Adrenal gland (tissue), 12 donors: ENCODE data around the gene MED12. TPM values are rescaled to one million over a fixed set of nuclear protein-coding genes. Genes with fewer than 3 reads are reported as not detected.

Experiments
- DNase-seq, 7 donors: peaks; one replicate each; pipeline ENCODE4 v3.0.0-alpha.2; 2019 to 2020
- H3K27ac ChIP-seq, 5 donors: fragments of 200-600 bp; sonication (generic) in 4 of 5; 1 replicate in 3 of 5; 2 replicates in 2 of 5; pipeline versions ENCODE4 v1.5.1 to v1.8.0; 2016 to 2020; ENCODE audit warnings: mild to moderate bottlenecking in 1 of 5
- H3K27me3 ChIP-seq: fragments of 200-600 bp; 2 replicates; pipeline ENCODE4 v1.8.0; 2021
- H3K36me3 ChIP-seq, 2 donors: fragments of 200-600 bp; replicated peaks in 1 of 2; 1 replicate in 1 of 2; 2 replicates in 1 of 2; pipeline versions ENCODE4 v1.5.1 to v1.8.0; 2018 to 2022
- H3K4me1 ChIP-seq, 2 donors: fragments of 200-600 bp; replicated peaks in 1 of 2; 1 replicate in 1 of 2; 2 replicates in 1 of 2; pipeline versions ENCODE4 v1.5.1 to v1.8.0; 2018 to 2021
- H3K4me3 ChIP-seq, 4 donors: fragments of 200-600 bp; sonication (generic) in 3 of 4; one replicate each; pipeline ENCODE4 v1.5.1; 2016 to 2018
- H3K9me3 ChIP-seq, 3 donors: fragments of 200-600 bp; sonication (generic) in 1 of 3; replicated peaks in 1 of 3; 1 replicate in 2 of 3; 2 replicates in 1 of 3; pipeline versions ENCODE4 v1.5.1 to v1.8.0; 2016 to 2021
- POLR2A ChIP-seq, 2 donors: fragments of 450-650 bp; IDR thresholded peaks; one replicate each; pipeline ENCODE4 v1.6.1; 2017; ENCODE audit warnings: antibody characterized with exemption in 2 of 2, mild to moderate bottlenecking in 2 of 2, moderate library complexity in 1 of 2
- WGBS, 4 donors: extraction: QIAGEN DNeasy Blood & Tissue Kit in 2 of 4; methylation state at CpG; one replicate each; pipeline versions ENCODE4 v1.1.5 to v1.1.7; 2013 to 2017; 5-methylcytosine and 5-hydroxymethylcytosine counted together
- intact Hi-C, 2 donors: fragments of 100-400 bp; cut with DNase I; formaldehyde crosslinking; loops; one replicate each; pipeline versions ENCODE4 v1.14.1 to v1.15.0; 2022 to 2023
- polyA plus RNA-seq, 3 donors: library from polyadenylated mRNA; stranded (reverse); fragments of 200-250 nt in 2 of 3; fragments of 350-450 nt in 1 of 3; fragmentation: Illumina TruSeq in 1 of 3; extraction: RNeasy Lipid Tissue Mini Kit (QIAGEN cat#74804) in 1 of 3; gene quantifications; one replicate each; pipeline ENCODE4 v1.2.3, GENCODE V29; 2013 to 2014
- total RNA-seq, 9 donors: library from RNA; depleted of rRNA in 4 of 9; stranded (reverse); fragments of >200 nt in 4 of 9; fragments of 120-200 nt in 1 of 9; fragmentation: NEBNext Ultra II Directional in 1 of 9; extraction: Animal tissue kit (Norgen Biotek cat#: 25700) in 1 of 9; gene quantifications; one replicate each; pipeline versions ENCODE4 v1.1.0 to v1.2.4, GENCODE V29; 2013 to 2023
- TF ChIP-seq, protein P1 (sequence below), 6 experiments: fragments of 450-650 bp in 4 of 6; fragments of 200-600 bp in 2 of 6; sonication (generic) in 1 of 6; IDR thresholded peaks; 1 replicate in 5 of 6; 2 replicates in 1 of 6; pipeline versions ENCODE4 v1.5.1 to v1.8.0; 2016 to 2021; ENCODE audit warnings: antibody characterized with exemption in 6 of 6, mild to moderate bottlenecking in 2 of 6, moderate library complexity in 1 of 6
- donor health status: healthy with polysubstance abuse.
- donor health status: Bipolar disorder and iron deficiency.
- donor health status: DM: yes; HTN: yes; CAD: no.
- donor health status: DM: no; HTN: no; CAD: no.
- donor health status: DM: no; HTN: no; CAD: no.
- donor health status: DM: yes; HTN: yes; CAD: no.

MED12 gene
- total and polyA plus RNA-seq, 12 donors, result 34.0 to 107 (median 78.4) TPM

- Histone ChIP-seq H3K36me3 (no peaks in the 10 kb centered on the region), H3K27me3 (no peaks in the 10 kb centered on the region), H3K9me3 (no peaks in the 10 kb centered on the region), H3K4me3 (no peak overlapping the region), H3K27ac (no peak overlapping the region), H3K4me1 (no peaks in the 10 kb centered on the region)
- intact Hi-C loops, result no loop called here
- no peak for DNase-seq
- TF ChIP-seq, protein P1, sequence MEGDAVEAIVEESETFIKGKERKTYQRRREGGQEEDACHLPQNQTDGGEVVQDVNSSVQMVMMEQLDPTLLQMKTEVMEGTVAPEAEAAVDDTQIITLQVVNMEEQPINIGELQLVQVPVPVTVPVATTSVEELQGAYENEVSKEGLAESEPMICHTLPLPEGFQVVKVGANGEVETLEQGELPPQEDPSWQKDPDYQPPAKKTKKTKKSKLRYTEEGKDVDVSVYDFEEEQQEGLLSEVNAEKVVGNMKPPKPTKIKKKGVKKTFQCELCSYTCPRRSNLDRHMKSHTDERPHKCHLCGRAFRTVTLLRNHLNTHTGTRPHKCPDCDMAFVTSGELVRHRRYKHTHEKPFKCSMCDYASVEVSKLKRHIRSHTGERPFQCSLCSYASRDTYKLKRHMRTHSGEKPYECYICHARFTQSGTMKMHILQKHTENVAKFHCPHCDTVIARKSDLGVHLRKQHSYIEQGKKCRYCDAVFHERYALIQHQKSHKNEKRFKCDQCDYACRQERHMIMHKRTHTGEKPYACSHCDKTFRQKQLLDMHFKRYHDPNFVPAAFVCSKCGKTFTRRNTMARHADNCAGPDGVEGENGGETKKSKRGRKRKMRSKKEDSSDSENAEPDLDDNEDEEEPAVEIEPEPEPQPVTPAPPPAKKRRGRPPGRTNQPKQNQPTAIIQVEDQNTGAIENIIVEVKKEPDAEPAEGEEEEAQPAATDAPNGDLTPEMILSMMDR (IDR thresholded peaks at IDR 0.05), result no peak
- no peak for TF ChIP-seq POLR2A (IDR thresholded peaks at IDR 0.05)
- WGBS, 4 donors, result 56 to 74% (median 58%) methylated on average over 5 of the region's 5 CpGs
These were observed 6.4 kb upstream of the MED12 start for GRCh38 chrX:71111921-71112431.

DNA sequence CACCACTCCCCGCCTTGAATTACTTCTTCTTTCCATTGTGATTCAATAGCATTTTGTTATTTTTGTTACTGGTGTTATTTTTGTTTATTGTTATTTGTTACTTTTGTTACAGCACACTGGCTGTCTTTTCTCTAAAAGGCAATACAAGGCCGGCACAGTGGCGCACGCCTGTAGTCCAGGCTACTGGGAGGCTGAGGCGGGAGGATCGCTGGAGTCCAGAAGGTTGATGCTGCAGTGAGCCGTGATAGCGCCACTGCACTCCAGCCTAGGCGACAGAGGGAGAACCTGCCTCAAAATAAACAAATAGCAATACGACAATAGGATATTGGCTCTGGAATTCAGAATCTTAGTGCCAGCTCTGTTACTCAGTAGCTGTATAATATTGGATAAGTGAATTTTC, 1.0 kb upstream of the MED12 start:
- Histone ChIP-seq H3K4me3 (peak overlapping the region in 1 of 4 donors; percentile 55), H3K36me3 (peaks cover 0 to 16% of the 10 kb centered on the region in 2 donors), H3K27ac (no peak overlapping the region), H3K9me3 (no peaks in the 10 kb centered on the region), H3K27me3 (no peaks in the 10 kb centered on the region), H3K4me1 (peaks cover 6 to 9% of the 10 kb centered on the region in 2 donors)
- intact Hi-C loops, result no loop called here
- no peak for DNase-seq
- no peak for TF ChIP-seq POLR2A (IDR thresholded peaks at IDR 0.05)
- TF ChIP-seq, protein P1 (IDR thresholded peaks at IDR 0.05), result no peak
- WGBS, 4 donors, result 77 to 100% (median 85%) methylated on average over 7 to 10 of the region's 10 CpGs

- 1 to 28% (median 12%) methylated on average over 9 to 17 of the region's 17 CpGs for WGBS, 4 donors
- Histone ChIP-seq H3K4me3 (peak overlapping the region in 2 of 4 donors; percentile 34 to 55), H3K4me1 (peaks cover 6 to 9% of the 10 kb centered on the region in 2 donors), H3K27ac (peak overlapping the region; percentile 43 to 84 (median 69)), H3K36me3 (peaks cover 0 to 33% of the 10 kb centered on the region in 2 donors), H3K9me3 (no peaks in the 10 kb centered on the region), H3K27me3 (no peaks in the 10 kb centered on the region)
- intact Hi-C loops, result no loop called here
- DNase-seq, result peak in 3 of 7 donors; percentile 29 to 52 (median 34)
- TF ChIP-seq POLR2A (IDR thresholded peaks at IDR 0.05), result peak in 1 of 2 donors; percentile 31
- TF ChIP-seq, protein P1 (IDR thresholded peaks at IDR 0.05), result no peak
These were observed 664 bp downstream of the MED12 start for GRCh38 chrX:71118985-71119535.

- WGBS, 4 donors, result 48 to 68% (median 62%) methylated on average over 11 to 12 of the region's 12 CpGs
- Histone ChIP-seq H3K27me3 (no peaks in the 10 kb centered on the region), H3K27ac (peak overlapping the region in 3 of 5 donors; percentile 48 to 85 (median 53)), H3K4me3 (no peak overlapping the region), H3K9me3 (no peaks in the 10 kb centered on the region), H3K4me1 (peaks cover 0 to 2% of the 10 kb centered on the region in 2 donors), H3K36me3 (peaks cover 0 to 79% of the 10 kb centered on the region in 2 donors)
- TF ChIP-seq POLR2A (IDR thresholded peaks at IDR 0.05), result peak in 1 of 2 donors; percentile 17
- TF ChIP-seq, protein P1 (IDR thresholded peaks at IDR 0.05), result no peak
- intact Hi-C loops, result loop anchor here in 1 of 2 donors (5.0 kb wide), 1 partner anchor 61 kb away; the partner anchor contains the start of gene SNX12
- DNase-seq, result peak in 5 of 7 donors; percentile 32 to 51 (median 45)
These were observed 9.9 kb downstream of the MED12 start for GRCh38 chrX:71128166-71128833.
